Kidney epithelial cell (primary cell): ENCODE results near the gene MRPL12. TPM values are rescaled to one million over a fixed set of nuclear protein-coding genes. Genes with fewer than 3 reads are reported as not detected.
A peak's percentile ranks its signal among the peaks of the same experiment; 100 is the strongest.

Source experiments
- DNase-seq: peaks from one replicate; pipeline ENCODE4 v3.0.0-alpha.2; 2010; ENCODE audit warnings: low read depth
- H3K27me3 ChIP-seq: 2 replicates; pipeline ENCODE4 v1.6.0; 2011; ENCODE audit warnings: low read length; ENCODE audit not compliant: control insufficient read depth, insufficient read depth
- H3K36me3 ChIP-seq: 2 replicates; pipeline ENCODE4 v1.5.1; 2011; ENCODE audit warnings: low read length; ENCODE audit not compliant: control insufficient read depth, insufficient read depth
- H3K4me3 ChIP-seq: 2 replicates; pipeline ENCODE4 v1.5.1; 2011; ENCODE audit warnings: low read depth, mild to moderate bottlenecking, control low read depth, low read length
- CTCF ChIP-seq: IDR thresholded peaks from 2 replicates; pipeline ENCODE4 v1.5.1; 2011; ENCODE audit warnings: mild to moderate bottlenecking, moderate library complexity, low read length, control low read depth, inconsistent platforms; ENCODE audit not compliant: insufficient read depth, poor library complexity, severe bottlenecking
- total RNA-seq: library from RNA; depleted of rRNA; stranded (reverse); fragments of >200 nt; gene quantifications from 2 replicates; pipeline ENCODE4 v1.2.3, GENCODE V29; 2015

Gene MRPL12
- total RNA-seq, result 66.1 and 70.5 TPM in 2 replicates

GRCh38 chr17:81702934-81703746 is at the start of gene MRPL12:
TSS of gene MRPL12 (plus strand) at chr17:81703367. CDS start at chr17:81703502, 135 bp downstream.
- peaks cover 6% of the 10 kb centered on the region for H3K36me3 ChIP-seq

GRCh38 chr17:81655378-81656117 is 47.6 kb upstream of the MRPL12 start:
- TF ChIP-seq CTCF, result no peak
- no peak for DNase-seq
- Histone ChIP-seq H3K36me3 (no peaks in the 10 kb centered on the region), H3K4me3 (no peak overlapping the region), H3K27me3 (no peaks in the 10 kb centered on the region)

More at GRCh38 chr17:81702934-81703746, at the start of gene MRPL12:
- Histone ChIP-seq H3K4me3 (peak within 1 kb of the TSS; percentile 91), H3K27me3 (no peaks in the 10 kb centered on the region)
- DNase-seq, result peak; percentile 65
- TF ChIP-seq CTCF, result no peak

- no peak for DNase-seq
- H3K36me3 ChIP-seq, result no peaks in the 10 kb centered on the region
These were observed 46.9 kb upstream of the MRPL12 start, which contains the start of gene PDE6G for GRCh38 chr17:81656118-81656743. TSS of gene PDE6G (minus strand) at chr17:81656542. CDS start at chr17:81653305, 3,237 bp downstream.

GRCh38 chr17:81656835-81657234 is 46.3 kb upstream of the MRPL12 start:
- no peak for DNase-seq
- TF ChIP-seq CTCF, result no peak
- H3K27me3 ChIP-seq, result no peaks in the 10 kb centered on the region
- H3K36me3 ChIP-seq, result no peaks in the 10 kb centered on the region
- H3K4me3 ChIP-seq, result no peak overlapping the region

More at GRCh38 chr17:81656118-81656743, 46.9 kb upstream of the MRPL12 start, which contains the start of gene PDE6G:
- Histone ChIP-seq H3K27me3 (no peaks in the 10 kb centered on the region), H3K4me3 (no peak within 1 kb of the TSS)
- TF ChIP-seq CTCF, result no peak

DNA sequence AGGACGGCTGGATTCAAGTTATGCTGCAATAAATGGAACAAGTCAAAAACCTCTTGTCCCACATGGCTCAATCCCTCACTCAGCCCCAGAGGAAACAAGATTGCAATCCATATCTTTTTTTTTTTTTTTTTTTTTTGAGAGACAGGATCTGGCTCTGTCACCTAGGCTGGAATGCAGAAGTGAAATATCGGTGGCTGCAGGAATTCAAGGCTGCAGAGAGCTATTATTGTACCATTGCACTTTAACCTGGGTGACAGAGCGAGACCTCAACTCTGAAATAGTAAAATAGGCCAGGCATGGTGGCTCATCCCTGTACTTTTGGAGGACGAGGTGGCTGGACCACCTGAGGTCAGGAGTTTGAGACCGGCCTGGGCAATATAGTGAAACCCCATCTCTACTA is 44.1 kb upstream of the MRPL12 start:
- DNase-seq, result no peak
- no peak for TF ChIP-seq CTCF
- H3K4me3 ChIP-seq, result no peak overlapping the region
- H3K36me3 ChIP-seq, result no peaks in the 10 kb centered on the region
- H3K27me3 ChIP-seq, result no peaks in the 10 kb centered on the region
